ENCODE measurements around the gene FUT3. TPM values are rescaled to one million over a fixed set of nuclear protein-coding genes. Genes with fewer than 3 reads are reported as not detected.
"Not testable (repeated sequence)": the region's sequence is repeated elsewhere in the genome, so short reads cannot be mapped to it uniquely, and the experiment has no call there.

The FUT3 gene
- total and polyA plus RNA-seq, 4 experiments from 2014 or later: 0.15 TPM; not detected in 3

GRCh38 chr19:5891572-5891937 is 40.3 kb upstream of the FUT3 start:
- peaks cover 0 to 3% (median under 1%) of the 10 kb centered on the region in 4 donors for H3K4me1 Mint-ChIP-seq

GRCh38 chr19:5890099-5890498 is 38.9 kb upstream of the FUT3 start:
- H3K4me1 ChIP-seq (ENCODE audit: insufficient read depth, low read length): no peaks in the 10 kb centered on the region

More at GRCh38 chr19:5891572-5891937, 40.3 kb upstream of the FUT3 start:
- Histone ChIP-seq H3K27ac (ENCODE audit: low read depth, low read length) (no peak overlapping the region), H3K4me3 (ENCODE audit: low read length in 2 of 2) (no peak overlapping the region), H3K36me3 (ENCODE audit: insufficient read depth, low read length) (peaks cover 11% of the 10 kb centered on the region), H3K27me3 (ENCODE audit: insufficient read depth, low read length) (no peaks in the 10 kb centered on the region), H3K4me1 (ENCODE audit: insufficient read depth, low read length) (no peaks in the 10 kb centered on the region), H3K9me3 (ENCODE audit: control insufficient read depth in 1 of 2, low read length in 2 of 2) (no peaks in the 10 kb centered on the region)
- ChIA-PET CTCF (ENCODE audit: partially characterized antibody) (interaction anchor here (1.6 kb wide), 1 partner anchor 87 kb away, joined by 6 read pairs; no protein-coding TSS in a partner anchor), POLR2A (ENCODE audit: partially characterized antibody) (interaction anchor here (3.6 kb wide), 1 partner anchor 12 kb away, joined by 20 read pairs; the partner anchor contains the start of gene NDUFA11)
- peaks cover 4% of the 10 kb centered on the region in 2 donors for H3K36me3 Mint-ChIP-seq
- H3K27me3 Mint-ChIP-seq: peaks cover 0 to 5% of the 10 kb centered on the region in 2 donors
- intact Hi-C loops (cut with micrococcal nuclease): no loop called here
- H3K27ac Mint-ChIP-seq: no peak overlapping the region
- DNase-seq: no peak
- H3K4me3 Mint-ChIP-seq: no peak overlapping the region
- peaks cover 0 to 1% (median 0%) of the 10 kb centered on the region in 8 donors for H3K9me3 Mint-ChIP-seq

GRCh38 chr19:5889288-5889971 is 38.2 kb upstream of the FUT3 start:
- H3K4me1 Mint-ChIP-seq: peaks cover 0 to 3% (median under 1%) of the 10 kb centered on the region in 4 donors
- ChIA-PET CTCF (ENCODE audit: partially characterized antibody) (no interaction called here), POLR2A (ENCODE audit: partially characterized antibody) (interaction anchor here (3.6 kb wide), 1 partner anchor 14 kb away, joined by 20 read pairs; the partner anchor contains the start of gene NDUFA11)
- H3K4me3 Mint-ChIP-seq: no peak overlapping the region
- no peak overlapping the region for H3K27ac ChIP-seq (ENCODE audit: low read depth, low read length)
- H3K27me3 Mint-ChIP-seq: peaks cover 1 to 5% of the 10 kb centered on the region in 2 donors
- intact Hi-C loops (cut with micrococcal nuclease): no loop called here
- DNase-seq: no peak
- H3K36me3 ChIP-seq (ENCODE audit: insufficient read depth, low read length): no peaks in the 10 kb centered on the region
- no peaks in the 10 kb centered on the region for H3K36me3 Mint-ChIP-seq
- no peaks in the 10 kb centered on the region for H3K27me3 ChIP-seq (ENCODE audit: insufficient read depth, low read length)
- no peaks in the 10 kb centered on the region for H3K4me1 ChIP-seq (ENCODE audit: insufficient read depth, low read length)
- H3K27ac Mint-ChIP-seq: peak overlapping the region in 2 of 7 donors; percentile 9 to 18
- no peaks in the 10 kb centered on the region for H3K9me3 ChIP-seq (ENCODE audit: control insufficient read depth in 1 of 2, low read length in 2 of 2)
- no peak overlapping the region for H3K4me3 ChIP-seq (ENCODE audit: low read length in 2 of 2)
- H3K9me3 Mint-ChIP-seq: peaks cover 0 to 1% (median 0%) of the 10 kb centered on the region in 8 donors

More at GRCh38 chr19:5890099-5890498, 38.9 kb upstream of the FUT3 start:
- H3K4me3 Mint-ChIP-seq: no peak overlapping the region
- no peak overlapping the region for H3K4me3 ChIP-seq (ENCODE audit: low read length in 2 of 2)
- peaks cover 2% of the 10 kb centered on the region for H3K36me3 ChIP-seq (ENCODE audit: insufficient read depth, low read length)
- H3K9me3 Mint-ChIP-seq: peaks cover 0 to 1% (median 0%) of the 10 kb centered on the region in 8 donors
- peaks cover 1 to 5% of the 10 kb centered on the region in 2 donors for H3K27me3 Mint-ChIP-seq
- no peak overlapping the region for H3K27ac ChIP-seq (ENCODE audit: low read depth, low read length)
- DNase-seq: no peak
- H3K4me1 Mint-ChIP-seq: peaks cover 0 to 3% (median under 1%) of the 10 kb centered on the region in 4 donors
- intact Hi-C loops (cut with micrococcal nuclease): no loop called here
- CTCF ChIA-PET (ENCODE audit: partially characterized antibody): interaction anchor here (1.6 kb wide), 1 partner anchor 86 kb away, joined by 6 read pairs; no protein-coding TSS in a partner anchor
- H3K36me3 Mint-ChIP-seq: no peaks in the 10 kb centered on the region
- no peak overlapping the region for H3K27ac Mint-ChIP-seq
- POLR2A ChIA-PET (ENCODE audit: partially characterized antibody): interaction anchor here (3.6 kb wide), 1 partner anchor 13 kb away, joined by 20 read pairs; the partner anchor contains the start of gene NDUFA11
- H3K27me3 ChIP-seq (ENCODE audit: insufficient read depth, low read length): no peaks in the 10 kb centered on the region
- no peaks in the 10 kb centered on the region for H3K9me3 ChIP-seq (ENCODE audit: control insufficient read depth in 1 of 2, low read length in 2 of 2)

GRCh38 chr19:5884065-5884811 is 33.0 kb upstream of the FUT3 start:
- DNase-seq; H3K36me3 Mint-ChIP-seq; H3K27ac ChIP-seq (ENCODE audit: low read depth, low read length); H3K4me3 Mint-ChIP-seq; H3K36me3 ChIP-seq (ENCODE audit: insufficient read depth, low read length); intact Hi-C loops (cut with micrococcal nuclease); H3K9me3 ChIP-seq (ENCODE audit: control insufficient read depth in 1 of 2, low read length in 2 of 2); CTCF ChIA-PET (ENCODE audit: partially characterized antibody); H3K4me1 ChIP-seq (ENCODE audit: insufficient read depth, low read length); H3K4me3 ChIP-seq (ENCODE audit: low read length in 2 of 2); H3K9me3 Mint-ChIP-seq; H3K27me3 ChIP-seq (ENCODE audit: insufficient read depth, low read length); H3K27me3 Mint-ChIP-seq; H3K4me1 Mint-ChIP-seq: not testable (repeated sequence)
- H3K27ac Mint-ChIP-seq: peak overlapping the region in 1 of 7 donors; percentile 27
- POLR2A ChIA-PET (ENCODE audit: partially characterized antibody): interaction anchor here (0.9 kb wide), 1 partner anchor 20 kb away, joined by 3 read pairs; the partner anchor contains the start of gene VMAC

GRCh38 chr19:5883157-5883873 is 32.1 kb upstream of the FUT3 start:
- CTCF ChIA-PET (ENCODE audit: partially characterized antibody); H3K36me3 ChIP-seq (ENCODE audit: insufficient read depth, low read length); DNase-seq; H3K4me1 Mint-ChIP-seq; H3K27me3 ChIP-seq (ENCODE audit: insufficient read depth, low read length); H3K4me3 Mint-ChIP-seq; H3K9me3 Mint-ChIP-seq; H3K27ac ChIP-seq (ENCODE audit: low read depth, low read length); H3K4me3 ChIP-seq (ENCODE audit: low read length in 2 of 2); H3K36me3 Mint-ChIP-seq; POLR2A ChIA-PET (ENCODE audit: partially characterized antibody); H3K4me1 ChIP-seq (ENCODE audit: insufficient read depth, low read length); H3K27ac Mint-ChIP-seq; H3K9me3 ChIP-seq (ENCODE audit: control insufficient read depth in 1 of 2, low read length in 2 of 2); intact Hi-C loops (cut with micrococcal nuclease): not testable (repeated sequence)
- H3K27me3 Mint-ChIP-seq: peaks cover 4 to 10% of the 10 kb centered on the region in 2 donors

GRCh38 chr19:5882421-5882968 is 31.2 kb upstream of the FUT3 start:
- H3K4me3 Mint-ChIP-seq: no peak overlapping the region
- Histone ChIP-seq H3K4me3 (ENCODE audit: low read length in 2 of 2) (no peak overlapping the region), H3K27ac (ENCODE audit: low read depth, low read length) (no peak overlapping the region), H3K9me3 (ENCODE audit: control insufficient read depth in 1 of 2, low read length in 2 of 2) (no peaks in the 10 kb centered on the region), H3K4me1 (ENCODE audit: insufficient read depth, low read length) (no peaks in the 10 kb centered on the region), H3K36me3 (ENCODE audit: insufficient read depth, low read length) (no peaks in the 10 kb centered on the region), H3K27me3 (ENCODE audit: insufficient read depth, low read length) (no peaks in the 10 kb centered on the region)
- POLR2A ChIA-PET (ENCODE audit: partially characterized antibody): no interaction called here
- no peaks in the 10 kb centered on the region for H3K36me3 Mint-ChIP-seq
- H3K27ac Mint-ChIP-seq: peak overlapping the region in 1 of 7 donors; percentile 12
- intact Hi-C loops (cut with micrococcal nuclease): no loop called here
- no peaks in the 10 kb centered on the region for H3K4me1 Mint-ChIP-seq
- H3K9me3 Mint-ChIP-seq: no peaks in the 10 kb centered on the region
- CTCF ChIA-PET (ENCODE audit: partially characterized antibody): no interaction called here
- H3K27me3 Mint-ChIP-seq: peaks cover 4 to 12% of the 10 kb centered on the region in 2 donors
- no peak for DNase-seq
